ENCODE data around the gene CABP7. TPM values are rescaled to one million over a fixed set of nuclear protein-coding genes. Genes with fewer than 3 reads are reported as not detected.

Gene CABP7
- total and polyA plus RNA-seq, 2 experiments from 2014 or later: 0.16 TPM; not detected in 1

GRCh38 chr22:29747832-29748231, 28.0 kb downstream of the CABP7 start:
- no peak overlapping the region for H3K27ac ChIP-seq
- H3K9me2 ChIP-seq (replicated peaks; ENCODE audit: insufficient read depth): no peaks in the 10 kb centered on the region
- no peak for DNase-seq (ENCODE audit: low spot score)
- 87% methylated on average over 7 of the region's 7 CpGs for WGBS (ENCODE audit: low lambda C conversion rate, missing lambda C conversion rate)
- H2AFZ ChIP-seq: no peak overlapping the region
- no peaks in the 10 kb centered on the region for H3K79me2 ChIP-seq
- no peaks in the 10 kb centered on the region for H4K20me1 ChIP-seq (ENCODE audit: insufficient read depth, poor library complexity, severe bottlenecking)
- no peaks in the 10 kb centered on the region for H3K4me1 ChIP-seq (ENCODE audit: insufficient read depth)
- no peak overlapping the region for H3K4me3 ChIP-seq
- no peak overlapping the region for H3K4me2 ChIP-seq
- H3K36me3 ChIP-seq (replicated peaks; ENCODE audit: insufficient read depth, low read depth): no peaks in the 10 kb centered on the region
- no peaks in the 10 kb centered on the region for H3K27me3 ChIP-seq
- TF ChIP-seq EZH2phosphoT487 (IDR thresholded peaks at IDR 0.05; ENCODE audit: low read depth, severe bottlenecking, unreplicated experiment) (no peak), CTCF (IDR thresholded peaks at IDR 0.05; ENCODE audit: poor library complexity) (no peak), EZH2 (IDR thresholded peaks at IDR 0.05; ENCODE audit: borderline replicate concordance) (no peak)
- H3K9me3 ChIP-seq (ENCODE audit: low read depth): no peaks in the 10 kb centered on the region

- no peaks in the 10 kb centered on the region for H3K4me1 ChIP-seq (ENCODE audit: insufficient read depth)
- TF ChIP-seq CTCF (IDR thresholded peaks at IDR 0.05; ENCODE audit: poor library complexity) (no peak), EZH2 (IDR thresholded peaks at IDR 0.05; ENCODE audit: borderline replicate concordance) (no peak), EZH2phosphoT487 (IDR thresholded peaks at IDR 0.05; ENCODE audit: low read depth, severe bottlenecking, unreplicated experiment) (no peak)
- no peaks in the 10 kb centered on the region for H4K20me1 ChIP-seq (ENCODE audit: insufficient read depth, poor library complexity, severe bottlenecking)
- H3K79me2 ChIP-seq: no peaks in the 10 kb centered on the region
- 91% methylated on average over 9 of the region's 9 CpGs for WGBS (ENCODE audit: low lambda C conversion rate, missing lambda C conversion rate)
- H3K9me2 ChIP-seq (replicated peaks; ENCODE audit: insufficient read depth): no peaks in the 10 kb centered on the region
- no peaks in the 10 kb centered on the region for H3K9me3 ChIP-seq (ENCODE audit: low read depth)
- H3K4me3 ChIP-seq: no peak overlapping the region
- no peaks in the 10 kb centered on the region for H3K27me3 ChIP-seq
- no peak overlapping the region for H3K4me2 ChIP-seq
- H3K36me3 ChIP-seq (replicated peaks; ENCODE audit: insufficient read depth, low read depth): no peaks in the 10 kb centered on the region
- H2AFZ ChIP-seq: no peak overlapping the region
- DNase-seq (ENCODE audit: low spot score): no peak
- H3K27ac ChIP-seq: no peak overlapping the region
Measured at GRCh38 chr22:29748248-29748893, 28.6 kb downstream of the CABP7 start.

- Histone ChIP-seq H3K27ac (no peak overlapping the region), H3K36me3 (replicated peaks; ENCODE audit: insufficient read depth, low read depth) (no peaks in the 10 kb centered on the region), H3K4me3 (no peak overlapping the region), H3K9me2 (replicated peaks; ENCODE audit: insufficient read depth) (no peaks in the 10 kb centered on the region), H3K27me3 (no peaks in the 10 kb centered on the region), H3K4me2 (no peak overlapping the region), H3K79me2 (no peaks in the 10 kb centered on the region), H2AFZ (no peak overlapping the region), H4K20me1 (ENCODE audit: insufficient read depth, poor library complexity, severe bottlenecking) (no peaks in the 10 kb centered on the region), H3K9me3 (ENCODE audit: low read depth) (no peaks in the 10 kb centered on the region), H3K4me1 (ENCODE audit: insufficient read depth) (no peaks in the 10 kb centered on the region)
- WGBS (ENCODE audit: low lambda C conversion rate, missing lambda C conversion rate): 95% methylated on average over 3 of the region's 3 CpGs
- no peak for TF ChIP-seq EZH2phosphoT487 (IDR thresholded peaks at IDR 0.05; ENCODE audit: low read depth, severe bottlenecking, unreplicated experiment)
- no peak for TF ChIP-seq EZH2 (IDR thresholded peaks at IDR 0.05; ENCODE audit: borderline replicate concordance)
- no peak for TF ChIP-seq CTCF (IDR thresholded peaks at IDR 0.05; ENCODE audit: poor library complexity)
- no peak for DNase-seq (ENCODE audit: low spot score)
Measured at GRCh38 chr22:29750029-29750428, 30.2 kb downstream of the CABP7 start.
